ENCODE measurements around the gene CCDC33. TPM values are rescaled to one million over a fixed set of nuclear protein-coding genes. Genes with fewer than 3 reads are reported as not detected.
A peak's percentile ranks its signal among the peaks of the same experiment; 100 is the strongest.
"Not testable (repeated sequence)": the region's sequence is repeated elsewhere in the genome, so short reads cannot be mapped to it uniquely, and the experiment has no call there.

Gene CCDC33
- total and polyA plus RNA-seq, 2 experiments from 2014 or later, result 2.6 to 2.8 TPM

DNA sequence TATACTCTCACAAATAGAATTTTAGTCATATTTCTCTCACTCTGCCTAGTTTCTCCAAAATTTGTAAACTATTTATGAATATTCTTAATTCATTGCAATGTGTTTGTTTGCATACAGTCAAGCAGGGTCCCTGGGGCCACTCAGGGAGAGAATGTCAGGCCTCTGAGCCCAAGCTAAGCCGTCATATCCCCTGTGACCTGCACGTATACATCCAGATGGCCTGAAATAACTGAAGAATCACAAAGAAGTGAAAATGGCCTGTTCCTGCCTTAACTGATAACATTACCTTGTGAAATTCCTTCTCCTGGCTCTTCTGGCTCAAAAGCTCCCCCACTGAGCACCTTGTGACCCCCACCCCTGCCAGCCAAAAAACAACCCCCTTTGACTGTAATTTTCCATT, 117.9 kb downstream of the CCDC33 start:
- H3K27me3 ChIP-seq (ENCODE audit: insufficient read depth); H3K36me3 ChIP-seq (ENCODE audit: insufficient read depth); H3K9me2 ChIP-seq (ENCODE audit: insufficient read depth); H3K4me2 ChIP-seq; H2AFZ ChIP-seq; H3K27ac ChIP-seq (ENCODE audit: low read depth); H3K79me2 ChIP-seq (replicated peaks; ENCODE audit: insufficient read depth); H4K20me1 ChIP-seq (replicated peaks; ENCODE audit: insufficient read depth); H3K4me3 ChIP-seq; H3K4me3 Mint-ChIP-seq; DNase-seq (ENCODE audit: low spot score); H3K27me3 Mint-ChIP-seq (ENCODE audit: insufficient read depth, low read depth, poor library complexity); ATAC-seq; H3F3A ChIP-seq (replicated peaks; ENCODE audit: low read depth): not testable (repeated sequence)
- Mint-ChIP-seq H3K9me3 (peaks cover 30% of the 10 kb centered on the region), H3K27ac (0 out of 2 replicates have a peak overlapping the region, but pooled peaks have one; percentile 33), H3K4me1 (peaks cover 21% of the 10 kb centered on the region), H3K36me3 (ENCODE audit: low read depth) (peaks cover 29% of the 10 kb centered on the region)
- H3K4me1 ChIP-seq (ENCODE audit: insufficient read depth), result peaks cover 27% of the 10 kb centered on the region
- TF ChIP-seq ZNF114 (CRISPR knock-in tag; IDR thresholded peaks at IDR 0.05), result 0 out of 2 replicates have a peak, but pooled peaks have one; percentile 32

DNA sequence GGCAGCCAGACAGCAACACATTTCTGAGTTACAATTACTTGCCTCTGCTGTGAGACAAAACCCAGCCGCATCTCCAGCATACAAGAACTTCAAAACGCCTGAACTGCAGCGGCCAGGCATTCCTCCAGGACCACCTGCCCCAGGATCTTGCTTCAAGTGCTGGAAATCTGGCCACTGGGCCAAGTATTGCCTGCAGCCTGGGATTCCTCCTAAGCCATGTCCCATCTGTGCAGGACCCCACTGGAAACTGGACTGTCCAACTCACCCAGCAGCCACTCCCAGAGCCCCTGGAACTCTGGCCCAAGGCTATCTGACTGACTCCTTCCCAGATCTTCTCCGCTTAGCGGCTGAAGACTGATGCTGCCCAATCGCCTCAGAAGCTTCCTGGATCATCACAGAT, 119.9 kb downstream of the CCDC33 start:
- not testable (repeated sequence) for H3K4me2 ChIP-seq; DNase-seq (ENCODE audit: low spot score); H2AFZ ChIP-seq; H3K4me3 Mint-ChIP-seq; H3K36me3 ChIP-seq (ENCODE audit: insufficient read depth); H3K27me3 Mint-ChIP-seq (ENCODE audit: insufficient read depth, low read depth, poor library complexity); H3K79me2 ChIP-seq (replicated peaks; ENCODE audit: insufficient read depth); H3K27me3 ChIP-seq (ENCODE audit: insufficient read depth); H3K4me3 ChIP-seq; H3K9me2 ChIP-seq (ENCODE audit: insufficient read depth); H3F3A ChIP-seq (replicated peaks; ENCODE audit: low read depth); ATAC-seq; H3K27ac ChIP-seq (ENCODE audit: low read depth); H4K20me1 ChIP-seq (replicated peaks; ENCODE audit: insufficient read depth); H3K27ac Mint-ChIP-seq
- peaks cover 30% of the 10 kb centered on the region for H3K9me3 Mint-ChIP-seq
- peaks cover 29% of the 10 kb centered on the region for H3K36me3 Mint-ChIP-seq (ENCODE audit: low read depth)
- peaks cover 28% of the 10 kb centered on the region for H3K4me1 ChIP-seq (ENCODE audit: insufficient read depth)
- H3K4me1 Mint-ChIP-seq, result peaks cover 12% of the 10 kb centered on the region

DNA sequence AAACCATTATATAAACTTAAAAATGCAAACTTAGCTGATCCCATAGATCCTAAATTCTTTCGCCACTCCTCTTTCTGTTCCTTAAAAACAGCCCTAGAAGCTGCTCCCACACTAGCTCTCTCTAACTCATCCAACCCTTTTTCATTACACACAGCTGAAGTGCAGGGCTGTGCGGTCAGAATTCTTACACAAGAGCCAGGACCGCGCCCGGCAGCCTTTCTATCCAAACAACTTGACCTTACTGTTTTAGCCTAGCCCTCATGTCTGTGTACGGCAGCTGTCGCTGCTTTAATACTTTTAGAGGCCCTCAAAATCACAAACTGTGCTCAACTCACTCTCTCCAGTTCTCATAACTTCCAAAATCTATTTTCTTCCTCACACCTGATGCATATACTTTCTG, 121.4 kb downstream of the CCDC33 start:
- H3F3A ChIP-seq (replicated peaks; ENCODE audit: low read depth); H3K27ac ChIP-seq (ENCODE audit: low read depth); H3K4me3 Mint-ChIP-seq; H3K4me3 ChIP-seq; H3K4me2 ChIP-seq; ATAC-seq; H3K27ac Mint-ChIP-seq; H3K4me1 Mint-ChIP-seq; H3K9me2 ChIP-seq (ENCODE audit: insufficient read depth); H3K36me3 ChIP-seq (ENCODE audit: insufficient read depth); H3K79me2 ChIP-seq (replicated peaks; ENCODE audit: insufficient read depth); H3K27me3 Mint-ChIP-seq (ENCODE audit: insufficient read depth, low read depth, poor library complexity); H2AFZ ChIP-seq; DNase-seq (ENCODE audit: low spot score); H4K20me1 ChIP-seq (replicated peaks; ENCODE audit: insufficient read depth); H3K27me3 ChIP-seq (ENCODE audit: insufficient read depth): not testable (repeated sequence)
- H3K4me1 ChIP-seq (ENCODE audit: insufficient read depth), result peaks cover 18% of the 10 kb centered on the region; the same call in 1 of the 2 replicates
- H3K9me3 Mint-ChIP-seq, result peaks cover 29% of the 10 kb centered on the region
- peaks cover 28% of the 10 kb centered on the region for H3K36me3 Mint-ChIP-seq (ENCODE audit: low read depth)

DNA sequence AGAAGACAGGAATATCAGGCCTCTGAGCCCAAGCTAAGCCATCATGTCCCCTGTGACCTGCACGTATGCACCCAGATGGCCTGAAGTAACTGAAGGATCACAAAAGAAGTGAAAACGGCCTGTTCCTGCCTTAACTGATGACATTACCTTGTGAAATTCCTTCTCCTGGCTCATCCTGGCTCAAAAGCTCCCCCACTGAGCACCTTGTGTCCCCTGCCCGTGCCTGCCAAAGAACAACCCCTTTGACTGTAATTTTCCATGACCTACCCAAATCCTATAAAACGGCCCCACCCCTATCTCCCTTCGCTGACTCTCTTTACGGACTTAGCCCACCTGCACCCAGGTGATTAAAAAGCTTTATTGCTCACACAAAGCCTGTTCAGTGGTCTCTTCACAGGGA, 123.2 kb downstream of the CCDC33 start:
- DNase-seq (ENCODE audit: low spot score), result peak; percentile 54
- H3K9me2 ChIP-seq (ENCODE audit: insufficient read depth); H3K27me3 Mint-ChIP-seq (ENCODE audit: insufficient read depth, low read depth, poor library complexity); H3K27me3 ChIP-seq (ENCODE audit: insufficient read depth); H2AFZ ChIP-seq; H3K79me2 ChIP-seq (replicated peaks; ENCODE audit: insufficient read depth); H3K36me3 ChIP-seq (ENCODE audit: insufficient read depth); H3K4me3 Mint-ChIP-seq; H3K4me1 Mint-ChIP-seq; H3K4me3 ChIP-seq; ATAC-seq; H3F3A ChIP-seq (replicated peaks; ENCODE audit: low read depth); H3K27ac Mint-ChIP-seq; H4K20me1 ChIP-seq (replicated peaks; ENCODE audit: insufficient read depth): not testable (repeated sequence)
- Histone ChIP-seq H3K4me2 (peak overlapping the region; percentile 21), H3K4me1 (ENCODE audit: insufficient read depth) (peaks cover 29% of the 10 kb centered on the region), H3K27ac (ENCODE audit: low read depth) (peak overlapping the region; percentile 78)
- Mint-ChIP-seq H3K36me3 (ENCODE audit: low read depth) (peaks cover 14% of the 10 kb centered on the region), H3K9me3 (peaks cover 14% of the 10 kb centered on the region)

DNA sequence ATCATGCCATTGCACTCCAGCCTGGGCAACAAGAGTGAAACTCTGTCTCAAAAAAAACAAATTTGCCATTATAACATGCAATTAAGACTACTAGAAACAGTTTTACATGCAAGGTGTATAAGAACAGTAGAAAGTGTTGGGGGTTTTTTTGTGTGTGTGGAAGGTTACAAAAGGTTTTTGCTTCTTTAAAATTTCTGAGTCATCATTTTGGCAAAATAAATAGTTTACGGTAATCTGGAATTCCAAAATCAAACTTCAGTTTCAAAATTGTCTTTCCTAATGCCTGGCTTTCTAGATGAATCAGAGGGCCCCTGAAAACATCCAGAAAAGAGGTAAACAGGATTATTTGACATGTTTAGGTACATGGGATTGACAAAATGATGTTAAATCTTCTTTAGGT, 124.7 kb downstream of the CCDC33 start:
- not testable (repeated sequence) for H4K20me1 ChIP-seq (replicated peaks; ENCODE audit: insufficient read depth); H3K4me2 ChIP-seq
- peaks cover 19% of the 10 kb centered on the region for H3K4me1 Mint-ChIP-seq

More for the DNA sequence above, 124.7 kb downstream of the CCDC33 start:
- H3K9me3 Mint-ChIP-seq; H3K27ac ChIP-seq (ENCODE audit: low read depth); H3K4me3 Mint-ChIP-seq; H3K79me2 ChIP-seq (replicated peaks; ENCODE audit: insufficient read depth); H3K27ac Mint-ChIP-seq; H2AFZ ChIP-seq; H3K36me3 Mint-ChIP-seq (ENCODE audit: low read depth); H3K4me3 ChIP-seq; H3F3A ChIP-seq (replicated peaks; ENCODE audit: low read depth); H3K36me3 ChIP-seq (ENCODE audit: insufficient read depth); ATAC-seq; DNase-seq (ENCODE audit: low spot score); H3K9me2 ChIP-seq (ENCODE audit: insufficient read depth): not testable (repeated sequence)
- peaks cover 40% of the 10 kb centered on the region for H3K4me1 ChIP-seq (ENCODE audit: insufficient read depth)
- peaks cover 13% of the 10 kb centered on the region for H3K27me3 Mint-ChIP-seq (ENCODE audit: insufficient read depth, low read depth, poor library complexity)
- peaks cover 24% of the 10 kb centered on the region for H3K27me3 ChIP-seq (ENCODE audit: insufficient read depth)

Data from GM23338 (cell line).